CD4-positive, CD25-positive, alpha-beta regulatory T cell (primary cell): ENCODE data around the gene BEND6. TPM values are rescaled to one million over a fixed set of nuclear protein-coding genes. Genes with fewer than 3 reads are reported as not detected.
"Not testable (repeated sequence)": the region's sequence is repeated elsewhere in the genome, so short reads cannot be mapped to it uniquely, and the experiment has no call there.

Experiments used
- ATAC-seq, 2 donors: fragments of 150-1000 bp; cut with Tn5 transposase; one replicate each; pipeline ENCODE4 v1.10.0; 2021; ENCODE audit warnings: low read depth in 2 of 2, moderate number of reproducible peaks in 2 of 2, moderate library complexity in 1 of 2
- DNase-seq, 3 donors: peaks; one replicate each; pipeline versions ENCODE4 v3.0.0 to v3.0.0-alpha.2; 2012 to 2022; ENCODE audit warnings: mixed read lengths in 1 of 3
- H3K27ac ChIP-seq: one replicate; pipeline ENCODE4 v1.7.0; 2013; ENCODE audit warnings: mild to moderate bottlenecking, low read length; ENCODE audit not compliant: insufficient read depth, poor library complexity, severe bottlenecking
- H3K27me3 ChIP-seq: one replicate; pipeline ENCODE4 v1.7.0; 2013; ENCODE audit warnings: low read length; ENCODE audit not compliant: control insufficient read depth, insufficient read depth
- H3K36me3 ChIP-seq: one replicate; pipeline ENCODE4 v1.7.0; 2013; ENCODE audit warnings: mild to moderate bottlenecking, low read length, moderate library complexity; ENCODE audit not compliant: control insufficient read depth, insufficient read depth
- H3K4me1 ChIP-seq: 2 replicates; pipeline ENCODE4 v1.7.0; 2013; ENCODE audit warnings: mild to moderate bottlenecking, low read length; ENCODE audit not compliant: insufficient read depth, control insufficient read depth, poor library complexity, severe bottlenecking
- H3K4me3 ChIP-seq: one replicate; pipeline ENCODE4 v1.7.0; 2013; ENCODE audit warnings: low read depth, mild to moderate bottlenecking, low read length, moderate library complexity
- H3K9me3 ChIP-seq, 2 experiments: 1 replicate in 1 of 2; 2 replicates in 1 of 2; pipeline ENCODE4 v1.7.0; 2013; ENCODE audit warnings: low read length in 2 of 2, mild to moderate bottlenecking in 1 of 2, moderate library complexity in 1 of 2; ENCODE audit not compliant: control insufficient read depth in 2 of 2
- H3K27ac Mint-ChIP-seq, 3 donors: one replicate each; pipeline ENCODE4 v1.8.0; 2020 to 2022; ENCODE audit warnings: mild to moderate bottlenecking in 3 of 3, mixed read lengths in 3 of 3, moderate library complexity in 2 of 3
- H3K27me3 Mint-ChIP-seq: one replicate; pipeline ENCODE4 v1.8.0; 2022; ENCODE audit warnings: mild to moderate bottlenecking, mixed read lengths
- H3K36me3 Mint-ChIP-seq: one replicate; pipeline ENCODE4 v1.8.0; 2020; ENCODE audit warnings: mixed read lengths
- H3K4me1 Mint-ChIP-seq, 4 donors: one replicate each; pipeline ENCODE4 v1.8.0; 2020 to 2022; ENCODE audit warnings: mixed read lengths in 4 of 4, mild to moderate bottlenecking in 1 of 4
- H3K4me3 Mint-ChIP-seq, 4 donors: one replicate each; pipeline ENCODE4 v1.8.0; 2020 to 2022; ENCODE audit warnings: mild to moderate bottlenecking in 4 of 4, mixed read lengths in 4 of 4, moderate library complexity in 3 of 4
- H3K9me3 Mint-ChIP-seq, 7 donors: one replicate each; pipeline ENCODE4 v1.8.0; 2020 to 2022; ENCODE audit warnings: mixed read lengths in 7 of 7, mild to moderate bottlenecking in 3 of 7, moderate library complexity in 2 of 7
- polyA plus RNA-seq, 4 donors: library from polyadenylated mRNA; unstranded; fragments of 300-500 nt; fragmentation: Illumina TruSeq; gene quantifications; one replicate each; pipeline ENCODE4 v1.2.3, GENCODE V29; 2021
- total RNA-seq: library from RNA; stranded (reverse); gene quantifications from one replicate; pipeline ENCODE4 v1.2.3, GENCODE V29; 2022

BEND6 gene
- total and polyA plus RNA-seq, 5 donors from 2014 or later = not detected

DNA sequence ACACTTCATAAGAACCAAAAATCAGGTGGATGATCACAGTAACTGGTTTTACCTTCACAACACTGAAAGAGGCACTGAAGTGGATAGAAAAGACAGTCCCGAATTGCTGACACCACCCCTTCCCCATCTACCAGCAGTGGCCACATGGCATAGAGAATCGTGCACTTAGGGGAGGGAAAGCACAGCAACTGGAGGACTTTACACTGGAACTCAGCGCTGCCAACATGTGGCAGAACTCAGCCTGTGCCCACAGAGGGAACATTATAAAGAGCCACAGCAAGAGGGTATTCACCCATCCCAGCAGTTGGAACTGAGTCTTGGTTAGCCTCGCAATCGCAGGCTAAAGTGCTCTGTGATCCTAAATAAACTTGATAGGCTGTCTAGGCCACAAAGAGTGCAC is 85.1 kb downstream of the BEND6 start:
- H3K36me3 Mint-ChIP-seq = peaks cover 4% of the 10 kb centered on the region
- H3K9me3 ChIP-seq = no peaks in the 10 kb centered on the region
- H3K4me1 ChIP-seq = no peaks in the 10 kb centered on the region
- no peaks in the 10 kb centered on the region for H3K36me3 ChIP-seq
- H3K4me3 ChIP-seq = no peak overlapping the region
- no peak overlapping the region for H3K27ac Mint-ChIP-seq
- H3K9me3 Mint-ChIP-seq = peaks cover 0 to 4% (median 0%) of the 10 kb centered on the region in 7 donors
- H3K27me3 Mint-ChIP-seq = peaks cover 56% of the 10 kb centered on the region
- H3K27ac ChIP-seq = no peak overlapping the region
- DNase-seq (peak in 1 of 3 donors; percentile 18), ATAC-seq (no peak)
- H3K4me1 Mint-ChIP-seq = no peaks in the 10 kb centered on the region
- H3K27me3 ChIP-seq = peaks cover 37% of the 10 kb centered on the region
- H3K4me3 Mint-ChIP-seq = no peak overlapping the region

DNA sequence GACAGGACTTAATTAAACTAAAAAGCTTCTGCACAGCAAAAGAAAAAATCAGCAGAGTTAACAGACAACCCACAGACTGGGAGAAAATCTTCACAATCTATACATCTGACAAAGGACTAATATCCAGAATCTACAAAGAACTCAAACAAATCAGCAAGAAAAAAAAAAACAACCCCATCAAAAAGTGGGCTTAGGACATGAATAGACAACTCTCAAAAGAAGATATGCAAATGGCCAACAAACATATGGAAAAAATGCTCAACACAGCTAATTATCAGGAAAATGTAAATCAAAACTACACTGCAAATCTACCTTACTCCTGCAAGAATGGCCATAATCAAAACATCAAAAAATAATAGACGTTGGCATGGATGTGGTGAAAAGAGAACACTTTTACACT is 89.2 kb downstream of the BEND6 start:
- H3K9me3 Mint-ChIP-seq, DNase-seq, H3K4me3 ChIP-seq, ATAC-seq, H3K36me3 Mint-ChIP-seq, H3K9me3 ChIP-seq, H3K36me3 ChIP-seq, H3K27ac ChIP-seq: not testable (repeated sequence)
- Mint-ChIP-seq H3K27ac (peak overlapping the region in 1 of 3 donors; percentile 16), H3K4me1 (peaks cover 13 to 21% (median 20%) of the 10 kb centered on the region in 4 donors), H3K4me3 (peak overlapping the region in 1 of 4 donors; percentile 100), H3K27me3 (peaks cover 26% of the 10 kb centered on the region)
- peaks cover 10% of the 10 kb centered on the region for H3K4me1 ChIP-seq
- H3K27me3 ChIP-seq = peaks cover 18% of the 10 kb centered on the region

DNA sequence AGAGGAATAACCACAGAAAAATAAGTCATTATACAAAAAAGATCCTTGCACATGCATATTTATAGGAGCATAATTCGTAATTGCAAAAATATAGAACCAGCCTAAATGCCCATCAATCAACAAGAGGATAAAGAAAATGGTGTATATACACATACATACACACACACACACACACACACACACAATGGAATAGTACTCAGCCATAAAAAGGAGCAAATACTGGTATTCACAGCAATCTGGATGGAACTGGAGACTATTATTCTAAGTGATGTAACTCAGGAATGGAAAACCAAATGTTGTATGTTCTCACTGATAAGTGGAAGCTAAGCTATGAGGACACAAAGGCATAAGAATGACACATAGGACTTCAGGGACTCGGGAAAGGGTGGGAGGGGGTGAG is 89.7 kb downstream of the BEND6 start:
- no peak for DNase-seq
- H3K9me3 Mint-ChIP-seq = peaks cover 0 to 2% (median 0%) of the 10 kb centered on the region in 7 donors
- peak overlapping the region in 1 of 4 donors; percentile 100 for H3K4me3 Mint-ChIP-seq
- H3K4me1 ChIP-seq = peaks cover 10% of the 10 kb centered on the region
- ATAC-seq = no peak
- H3K27me3 Mint-ChIP-seq = peaks cover 21% of the 10 kb centered on the region
- no peak overlapping the region for H3K4me3 ChIP-seq
- no peaks in the 10 kb centered on the region for H3K9me3 ChIP-seq
- no peak overlapping the region for H3K27ac ChIP-seq
- H3K27ac Mint-ChIP-seq = peak overlapping the region in 1 of 3 donors; percentile 16
- no peaks in the 10 kb centered on the region for H3K36me3 ChIP-seq
- H3K4me1 Mint-ChIP-seq = peaks cover 17 to 26% (median 25%) of the 10 kb centered on the region in 4 donors
- H3K27me3 ChIP-seq = peaks cover 18% of the 10 kb centered on the region
- peaks cover 9% of the 10 kb centered on the region for H3K36me3 Mint-ChIP-seq

DNA sequence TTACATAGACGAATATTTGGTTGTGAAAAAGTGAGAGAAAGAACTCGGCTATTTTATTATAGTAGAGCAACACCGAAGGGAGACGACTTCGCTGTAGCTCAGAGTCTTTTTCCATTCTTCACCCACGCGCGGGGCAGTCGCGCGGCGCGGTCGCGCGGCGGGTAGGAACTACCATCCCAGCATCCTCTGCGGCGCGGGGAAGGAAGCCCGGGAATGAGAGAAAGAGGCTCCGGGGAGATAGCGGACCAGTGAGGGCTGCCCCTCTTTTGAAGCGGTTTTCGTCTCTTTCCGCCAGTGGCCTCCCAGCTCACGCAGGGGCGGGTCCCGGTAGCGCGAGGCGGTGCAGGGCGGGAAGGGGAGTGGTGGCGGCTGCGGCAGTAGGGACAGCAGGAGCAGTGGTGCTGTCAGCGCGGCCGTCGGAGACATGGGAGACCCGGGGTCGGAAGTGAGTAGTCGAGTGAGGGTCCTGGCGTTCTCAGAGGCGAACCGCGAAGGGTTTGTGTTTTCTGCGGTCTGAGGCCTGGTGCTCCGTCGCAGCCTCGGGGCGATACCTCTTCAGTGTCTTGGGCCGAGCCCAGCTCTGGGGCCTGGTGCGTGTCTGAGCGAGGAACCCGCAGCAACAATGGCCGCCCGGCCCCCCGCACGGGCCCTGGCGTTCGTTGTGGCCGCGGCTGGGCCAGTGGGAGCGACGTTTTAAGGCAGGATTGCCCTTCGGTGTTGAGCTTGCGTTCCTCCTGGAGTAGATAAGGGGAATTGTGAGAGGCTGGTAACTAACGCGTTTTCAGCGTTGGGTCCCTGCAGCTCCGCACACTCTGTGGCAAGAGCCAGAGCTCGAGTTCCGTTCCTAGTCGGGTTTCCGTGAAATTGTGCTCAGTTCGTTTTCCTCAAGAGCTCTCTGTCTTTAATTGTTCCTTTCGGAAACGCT is 91.7 kb downstream of the BEND6 start, which contains the start of gene KIAA1586:
Gene KIAA1586, plus strand, starts transcription at position 362 of the 925 bp plus-strand sequence. Its CDS starts 63 bp downstream, at position 425.
- Mint-ChIP-seq H3K27me3 (peaks cover 16% of the 10 kb centered on the region), H3K4me3 (peak within 1 kb of the TSS; percentile 96 to 100 (median 98)), H3K36me3 (peaks cover 11% of the 10 kb centered on the region), H3K4me1 (peaks cover 26 to 38% (median 33%) of the 10 kb centered on the region in 4 donors), H3K27ac (peak within 1 kb of the TSS; percentile 90 to 98 (median 96))
- not testable (repeated sequence) for H3K9me3 ChIP-seq, H3K27me3 ChIP-seq, H3K36me3 ChIP-seq, H3K9me3 Mint-ChIP-seq
- Histone ChIP-seq H3K4me3 (peak within 1 kb of the TSS; percentile 68), H3K4me1 (peaks cover 10% of the 10 kb centered on the region), H3K27ac (peak within 1 kb of the TSS; percentile 23)
- peak; percentile 71 to 88 (median 74) for DNase-seq
- ATAC-seq = peak; percentile 85 to 90

DNA sequence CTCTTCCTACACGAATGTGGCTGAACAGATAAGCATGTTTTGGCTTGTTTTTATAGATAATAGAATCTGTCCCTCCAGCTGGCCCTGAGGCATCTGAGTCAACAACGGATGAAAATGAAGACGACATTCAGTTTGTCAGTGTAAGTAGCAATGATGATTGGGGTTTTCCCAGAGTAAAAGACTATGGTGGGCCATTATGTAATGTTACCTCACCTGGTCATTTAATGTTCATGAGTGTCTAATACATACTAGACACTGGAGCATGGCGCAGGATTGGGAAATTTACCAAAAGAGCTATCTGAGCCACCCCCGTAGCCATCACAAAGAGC is 92.3 kb downstream of the BEND6 start:
- not testable (repeated sequence) for H3K4me3 Mint-ChIP-seq, H3K27ac ChIP-seq, H3K9me3 ChIP-seq, H3K9me3 Mint-ChIP-seq, DNase-seq, H3K27ac Mint-ChIP-seq, H3K4me3 ChIP-seq, H3K36me3 ChIP-seq, H3K27me3 ChIP-seq
- Mint-ChIP-seq H3K4me1 (peaks cover 26 to 38% (median 33%) of the 10 kb centered on the region in 4 donors), H3K27me3 (peaks cover 13% of the 10 kb centered on the region), H3K36me3 (peaks cover 11% of the 10 kb centered on the region)
- ATAC-seq = peak in 1 of 2 donors; percentile 2
- H3K4me1 ChIP-seq = peaks cover 10% of the 10 kb centered on the region

DNA sequence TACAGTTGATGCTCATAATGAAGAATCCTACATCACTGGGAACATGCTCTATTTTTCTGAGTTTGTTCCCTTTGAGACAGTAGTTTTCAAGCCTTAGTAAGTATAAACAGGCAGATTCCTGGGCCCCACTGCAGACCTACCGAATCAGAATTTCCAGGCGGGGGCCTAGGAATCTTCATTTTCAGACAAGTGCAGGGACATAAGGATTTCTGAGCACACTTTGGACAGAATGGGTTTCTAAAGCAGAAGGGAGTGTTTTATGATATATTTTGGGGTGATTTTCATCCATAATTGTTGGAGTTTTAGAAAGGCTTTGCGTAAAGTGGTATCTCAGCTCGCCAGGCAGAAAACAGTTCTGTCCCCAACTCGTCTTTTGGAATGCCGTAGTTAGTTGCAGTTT is 93.0 kb downstream of the BEND6 start:
- H3K4me1 ChIP-seq = peaks cover 10% of the 10 kb centered on the region
- not testable (repeated sequence) for ATAC-seq, H3K27me3 Mint-ChIP-seq, H3K9me3 Mint-ChIP-seq, DNase-seq, H3K9me3 ChIP-seq, H3K27me3 ChIP-seq, H3K27ac ChIP-seq
- Mint-ChIP-seq H3K4me3 (peak overlapping the region; percentile 28 to 84 (median 64)), H3K36me3 (peaks cover 13% of the 10 kb centered on the region), H3K4me1 (peaks cover 26 to 38% (median 33%) of the 10 kb centered on the region in 4 donors), H3K27ac (peak overlapping the region in 1 of 3 donors; percentile 86)
- H3K36me3 ChIP-seq = peaks cover 14% of the 10 kb centered on the region
- H3K4me3 ChIP-seq = peak overlapping the region; percentile 21

DNA sequence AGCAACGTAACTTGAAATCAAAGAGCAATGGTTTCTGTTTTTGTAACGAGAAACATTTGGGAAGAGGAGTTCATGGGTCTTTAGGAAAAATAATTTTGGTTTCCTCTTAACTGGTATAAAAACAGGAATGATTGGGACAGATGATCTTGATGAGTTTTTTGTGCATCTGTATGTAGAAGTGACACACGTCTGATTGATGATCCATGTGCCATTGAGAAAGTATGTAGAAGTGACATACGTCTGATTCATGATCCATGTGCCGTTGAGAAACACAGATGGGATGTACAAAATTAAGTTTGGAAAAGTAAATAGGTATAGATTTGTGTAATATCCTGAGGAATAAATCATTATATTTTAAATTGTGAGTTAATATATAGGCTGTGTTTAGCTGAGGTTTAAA is 93.7 kb downstream of the BEND6 start:
- Mint-ChIP-seq H3K4me1 (peaks cover 26 to 38% (median 33%) of the 10 kb centered on the region in 4 donors), H3K9me3 (peaks cover 0 to 2% (median 0%) of the 10 kb centered on the region in 7 donors), H3K27ac (peak overlapping the region in 1 of 3 donors; percentile 86), H3K36me3 (peaks cover 20% of the 10 kb centered on the region), H3K27me3 (no peaks in the 10 kb centered on the region), H3K4me3 (peak overlapping the region; percentile 28 to 84 (median 64))
- no peaks in the 10 kb centered on the region for H3K9me3 ChIP-seq
- no peak for DNase-seq
- no peak overlapping the region for H3K27ac ChIP-seq
- H3K4me1 ChIP-seq = peaks cover 10% of the 10 kb centered on the region
- ATAC-seq = no peak
- peaks cover 21% of the 10 kb centered on the region for H3K36me3 ChIP-seq
- peak overlapping the region; percentile 21 for H3K4me3 ChIP-seq
- H3K27me3 ChIP-seq = peaks cover 4% of the 10 kb centered on the region
